Stomach (tissue), 9 donors: Measurements from ENCODE around the gene ATP8B4. TPM values are rescaled to one million over a fixed set of nuclear protein-coding genes. Genes with fewer than 3 reads are reported as not detected.

Experiments
- DNase-seq, 2 donors: peaks; one replicate each; pipeline versions ENCODE4 v3.0.0 to v3.0.0-alpha.2; 2013 to 2019
- H3K27ac ChIP-seq, 5 donors: fragments of 200-600 bp in 4 of 5; sonication (generic) in 4 of 5; one replicate each; pipeline ENCODE4 v1.5.1; 2013 to 2019; ENCODE audit warnings: mild to moderate bottlenecking in 1 of 5, moderate library complexity in 1 of 5
- H3K27me3 ChIP-seq, 3 donors: fragments of 200-600 bp; sonication (generic); one replicate each; pipeline ENCODE4 v1.5.1; 2017 to 2019; ENCODE audit warnings: mixed run types in 1 of 3
- H3K36me3 ChIP-seq, 4 donors: fragments of 200-600 bp; sonication (generic); 1 replicate in 3 of 4; 2 replicates in 1 of 4; pipeline ENCODE4 v1.5.1; 2016 to 2019
- H3K4me1 ChIP-seq, 4 donors: fragments of 200-600 bp; sonication (generic); one replicate each; pipeline ENCODE4 v1.5.1; 2016 to 2019
- H3K4me3 ChIP-seq, 4 donors: fragments of 200-600 bp; sonication (generic) in 3 of 4; one replicate each; pipeline ENCODE4 v1.5.1; 2016 to 2019; ENCODE audit warnings: mild to moderate bottlenecking in 1 of 4
- H3K9me3 ChIP-seq, 4 donors: fragments of 200-600 bp; sonication (generic); one replicate each; pipeline ENCODE4 v1.5.1; 2016 to 2019
- EP300 ChIP-seq: sonication (generic); formaldehyde crosslinking; IDR thresholded peaks from one replicate; pipeline ENCODE4 v1.6.1; 2017; ENCODE audit warnings: antibody characterized with exemption
- POLR2A ChIP-seq, 4 donors: fragments of 450-650 bp; IDR thresholded peaks; one replicate each; pipeline ENCODE4 v1.6.1; 2016; ENCODE audit warnings: antibody characterized with exemption in 4 of 4, control low read depth in 2 of 4, mild to moderate bottlenecking in 1 of 4, moderate library complexity in 1 of 4
- POLR2AphosphoS5 ChIP-seq, 3 donors: sonication (generic); formaldehyde crosslinking; IDR thresholded peaks; one replicate each; pipeline ENCODE4 v1.6.1; 2016; ENCODE audit warnings: antibody characterized with exemption in 3 of 3
- WGBS, 5 donors: extraction: QIAGEN DNeasy Blood & Tissue Kit in 3 of 5; methylation state at CpG; one replicate each; pipeline versions ENCODE4 v1.1.5 to v1.1.7; 2013 to 2018; 5-methylcytosine and 5-hydroxymethylcytosine counted together
- intact Hi-C: fragments of 100-400 bp; cut with DNase I; formaldehyde crosslinking; loops from one replicate; pipeline ENCODE4 v1.15.1; 2023; ENCODE audit warnings: low total_unique reads
- polyA plus RNA-seq, 3 donors: library from polyadenylated mRNA; stranded (reverse); fragments of 200-250 nt; gene quantifications; one replicate each; pipeline ENCODE4 v1.2.3, GENCODE V29; 2013
- total RNA-seq, 5 donors: library from RNA; depleted of rRNA; stranded (reverse); fragments of >200 nt; gene quantifications; one replicate each; pipeline versions ENCODE4 v1.1.0 to v1.2.3, GENCODE V29; 2014 to 2016
- TF ChIP-seq, protein P1 (sequence below), 7 experiments: fragments of 450-650 bp in 4 of 7; fragments of 200-600 bp in 3 of 7; sonication (generic) in 3 of 7; IDR thresholded peaks; one replicate each; pipeline ENCODE4 v1.5.1; 2016 to 2019; ENCODE audit warnings: antibody characterized with exemption in 7 of 7, control low read depth in 2 of 7, mild to moderate bottlenecking in 1 of 7
- donor health status: healthy with polysubstance abuse.
- donor health status: Bipolar disorder and iron deficiency.
- donor health status: healthy.

Gene ATP8B4
- total and polyA plus RNA-seq, 8 donors = under 0.01 to 14.3 (median 1.6) TPM

DNA sequence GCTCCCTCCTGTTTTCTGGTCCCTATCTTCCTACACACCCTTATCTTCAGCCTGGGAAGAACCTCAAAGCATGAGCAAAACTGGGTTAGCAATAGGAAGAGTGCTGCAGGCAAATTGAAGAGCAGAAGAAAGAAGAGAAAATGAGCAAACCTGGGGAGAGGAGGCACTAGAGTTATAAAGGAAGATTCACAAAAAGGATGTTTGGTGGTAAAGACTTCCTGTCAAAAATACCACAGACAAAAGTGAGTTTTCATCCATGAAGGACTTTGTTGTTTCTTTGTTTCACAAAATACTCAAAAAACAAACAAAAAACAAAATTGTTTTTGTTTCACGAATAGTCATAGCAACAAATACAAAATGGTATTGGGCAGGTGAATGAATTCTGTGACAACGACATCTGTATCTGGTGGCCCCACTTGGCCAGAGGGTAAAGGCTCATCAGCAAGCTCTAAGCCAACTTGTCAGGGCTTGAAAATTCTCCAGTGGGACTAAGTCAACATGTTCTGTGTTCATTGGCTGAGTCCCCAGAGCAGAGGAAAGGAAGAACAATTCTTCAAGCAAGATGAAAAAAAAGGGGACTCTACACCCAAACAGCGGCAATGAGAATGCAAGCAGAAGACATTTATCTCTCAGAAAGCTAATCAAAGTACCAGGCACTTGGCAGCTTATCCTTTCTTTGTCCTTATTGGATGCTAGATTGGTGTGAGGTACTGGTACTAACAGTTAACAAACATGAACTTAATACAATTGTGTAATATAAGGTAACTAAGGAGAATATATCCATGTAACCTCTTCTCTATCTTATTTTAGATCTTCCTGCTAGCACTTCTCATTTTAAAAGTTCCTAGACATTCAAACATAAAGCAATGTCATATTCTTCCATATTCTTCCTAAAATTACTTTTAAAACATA, 9.7 kb downstream of the ATP8B4 start:
- Histone ChIP-seq H3K4me3 (no peak overlapping the region), H3K9me3 (no peaks in the 10 kb centered on the region), H3K4me1 (peaks cover 0 to 6% (median 0%) of the 10 kb centered on the region in 4 donors), H3K27me3 (peaks cover 0 to 4% (median 0%) of the 10 kb centered on the region in 3 donors), H3K36me3 (no peaks in the 10 kb centered on the region), H3K27ac (peak overlapping the region in 2 of 5 donors; percentile 75 to 78)
- DNase-seq = peak in 1 of 2 donors; percentile 15
- no peak for TF ChIP-seq POLR2AphosphoS5 (IDR thresholded peaks at IDR 0.05)
- TF ChIP-seq, protein P1, sequence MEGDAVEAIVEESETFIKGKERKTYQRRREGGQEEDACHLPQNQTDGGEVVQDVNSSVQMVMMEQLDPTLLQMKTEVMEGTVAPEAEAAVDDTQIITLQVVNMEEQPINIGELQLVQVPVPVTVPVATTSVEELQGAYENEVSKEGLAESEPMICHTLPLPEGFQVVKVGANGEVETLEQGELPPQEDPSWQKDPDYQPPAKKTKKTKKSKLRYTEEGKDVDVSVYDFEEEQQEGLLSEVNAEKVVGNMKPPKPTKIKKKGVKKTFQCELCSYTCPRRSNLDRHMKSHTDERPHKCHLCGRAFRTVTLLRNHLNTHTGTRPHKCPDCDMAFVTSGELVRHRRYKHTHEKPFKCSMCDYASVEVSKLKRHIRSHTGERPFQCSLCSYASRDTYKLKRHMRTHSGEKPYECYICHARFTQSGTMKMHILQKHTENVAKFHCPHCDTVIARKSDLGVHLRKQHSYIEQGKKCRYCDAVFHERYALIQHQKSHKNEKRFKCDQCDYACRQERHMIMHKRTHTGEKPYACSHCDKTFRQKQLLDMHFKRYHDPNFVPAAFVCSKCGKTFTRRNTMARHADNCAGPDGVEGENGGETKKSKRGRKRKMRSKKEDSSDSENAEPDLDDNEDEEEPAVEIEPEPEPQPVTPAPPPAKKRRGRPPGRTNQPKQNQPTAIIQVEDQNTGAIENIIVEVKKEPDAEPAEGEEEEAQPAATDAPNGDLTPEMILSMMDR (IDR thresholded peaks at IDR 0.05) = no peak
- TF ChIP-seq EP300 = no peak
- intact Hi-C loops = no loop called here
- whole genome bisulfite sequencing, 5 donors = 30 to 57% (median 51%) methylated on average over 3 of the region's 3 CpGs

DNA sequence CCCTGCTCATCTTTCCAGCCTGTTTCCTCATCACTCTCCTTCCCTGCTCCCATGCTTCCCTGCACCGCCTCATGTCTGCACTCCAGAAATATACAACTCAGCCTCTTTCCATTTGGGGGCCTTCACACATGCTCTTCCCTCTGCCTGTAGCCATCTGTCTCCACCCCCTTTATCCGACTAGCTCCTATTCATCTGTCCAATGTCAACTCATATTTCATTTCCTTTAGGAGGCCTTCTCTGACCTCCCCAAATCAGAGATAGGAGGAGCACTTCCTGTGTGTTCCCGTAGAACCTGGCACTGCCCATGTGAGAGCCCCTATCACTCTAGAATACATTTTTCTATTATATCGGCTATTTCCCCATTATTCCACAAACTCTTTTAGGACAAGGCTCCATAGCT, 10.6 kb downstream of the ATP8B4 start:
- Histone ChIP-seq H3K36me3 (no peaks in the 10 kb centered on the region), H3K27ac (peak overlapping the region in 3 of 5 donors; percentile 20 to 78 (median 75)), H3K9me3 (no peaks in the 10 kb centered on the region), H3K4me3 (no peak overlapping the region), H3K4me1 (peaks cover 0 to 6% (median 0%) of the 10 kb centered on the region in 4 donors), H3K27me3 (peaks cover 0 to 4% (median 0%) of the 10 kb centered on the region in 3 donors)
- no peak for DNase-seq
- intact Hi-C loops = no loop called here
- no peak for TF ChIP-seq EP300
- TF ChIP-seq POLR2A (IDR thresholded peaks at IDR 0.05) = no peak
- no peak for TF ChIP-seq POLR2AphosphoS5 (IDR thresholded peaks at IDR 0.05)
- TF ChIP-seq, protein P1 (IDR thresholded peaks at IDR 0.05) = no peak
- WGBS, 5 donors = 67 to 75% (median 70%) methylated on average over 4 of the region's 4 CpGs

DNA sequence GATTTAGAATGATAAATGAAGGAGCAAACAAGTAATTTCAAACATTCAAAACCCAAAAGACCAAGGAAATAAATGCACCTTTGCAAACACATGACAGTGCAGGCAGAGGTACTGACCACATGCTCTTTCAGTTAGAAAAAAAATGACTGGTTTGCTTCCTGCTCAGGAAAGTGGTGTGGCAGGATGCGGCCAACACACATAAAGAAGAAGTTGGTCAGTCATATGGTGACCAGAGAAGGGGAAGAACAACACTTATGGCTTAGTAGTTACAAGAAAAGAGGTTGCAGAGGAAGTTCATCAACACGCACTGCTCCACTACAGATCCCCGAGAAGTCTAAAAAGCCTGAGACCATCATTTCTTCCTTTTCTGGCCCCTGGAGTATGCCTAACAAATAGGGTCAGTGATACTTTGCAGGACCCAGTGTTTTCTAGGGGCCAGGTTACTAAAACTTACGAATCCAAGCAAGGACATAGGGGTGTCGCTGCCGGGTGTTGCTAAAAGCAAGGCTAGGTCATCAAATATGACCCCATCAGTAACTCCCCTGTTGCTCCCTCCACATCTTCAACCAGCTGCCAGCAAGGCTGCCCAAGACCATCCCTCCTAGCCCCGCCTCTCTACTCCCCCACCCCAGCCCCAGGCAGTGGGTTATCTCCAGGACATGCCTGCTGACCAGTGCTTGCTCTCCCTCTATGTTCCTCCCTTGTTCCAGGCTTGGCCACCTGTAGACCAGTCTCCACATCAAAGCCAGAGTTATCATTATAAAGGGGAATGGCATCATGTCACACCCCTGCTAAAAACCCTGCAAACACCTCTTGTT, 11.2 kb downstream of the ATP8B4 start:
- Histone ChIP-seq H3K4me1 (peaks cover 0 to 6% (median 0%) of the 10 kb centered on the region in 4 donors), H3K9me3 (no peaks in the 10 kb centered on the region), H3K27me3 (peaks cover 0 to under 1% (median 0%) of the 10 kb centered on the region in 3 donors), H3K4me3 (no peak overlapping the region), H3K36me3 (no peaks in the 10 kb centered on the region), H3K27ac (peak overlapping the region in 3 of 5 donors; percentile 20 to 78 (median 75))
- WGBS, 5 donors = 69 to 81% (median 72%) methylated on average over 7 of the region's 7 CpGs
- TF ChIP-seq, protein P1 (IDR thresholded peaks at IDR 0.05) = no peak
- no peak for TF ChIP-seq EP300
- no peak for TF ChIP-seq POLR2A (IDR thresholded peaks at IDR 0.05)
- peak in 1 of 3 donors; percentile 7 for TF ChIP-seq POLR2AphosphoS5 (IDR thresholded peaks at IDR 0.05)
- intact Hi-C loops = no loop called here
- DNase-seq = peak; percentile 28 to 38

DNA sequence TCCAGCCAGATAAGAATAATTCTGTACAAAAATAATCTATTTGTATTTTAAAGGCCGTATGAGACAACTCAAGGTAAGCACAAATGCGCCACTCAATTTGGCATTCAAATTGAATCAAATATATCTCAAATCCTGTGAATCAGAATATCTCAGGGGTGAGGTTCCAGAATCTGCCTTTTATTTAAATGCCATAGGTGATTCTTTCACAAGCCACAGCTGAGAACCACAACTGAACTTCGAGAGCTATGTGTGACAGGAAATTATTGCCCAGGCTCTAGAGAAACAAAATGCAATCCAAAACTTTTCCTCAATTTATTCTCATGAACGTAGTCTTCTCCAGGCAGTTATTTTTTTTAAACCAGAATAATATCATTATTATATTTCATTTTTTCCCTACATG, 11.9 kb downstream of the ATP8B4 start:
- H3K4me1 ChIP-seq = peaks cover 0 to 6% (median 0%) of the 10 kb centered on the region in 4 donors
- TF ChIP-seq POLR2AphosphoS5 (IDR thresholded peaks at IDR 0.05) (no peak), POLR2A (IDR thresholded peaks at IDR 0.05) (no peak), EP300 (no peak)
- TF ChIP-seq, protein P1 (IDR thresholded peaks at IDR 0.05) = no peak
- intact Hi-C loops = no loop called here
- no peak overlapping the region for H3K4me3 ChIP-seq
- no peak for DNase-seq
- H3K27ac ChIP-seq = peak overlapping the region in 2 of 5 donors; percentile 42 to 75
- H3K27me3 ChIP-seq = no peaks in the 10 kb centered on the region
- H3K36me3 ChIP-seq = no peaks in the 10 kb centered on the region
- H3K9me3 ChIP-seq = no peaks in the 10 kb centered on the region
- 61 to 78% (median 64%) methylated on average over 4 of the region's 4 CpGs for WGBS, 5 donors
